Chondrocyte (in vitro differentiated cells): ENCODE results near the gene CALHM3. TPM values are rescaled to one million over a fixed set of nuclear protein-coding genes. Genes with fewer than 3 reads are reported as not detected.

Experiments used
- DNase-seq: peaks from one replicate; pipeline ENCODE4 v3.0.0; 2021; ENCODE audit warnings: mixed read lengths, low spot score
- H3K27ac Mint-ChIP-seq: one replicate; pipeline ENCODE4 v1.8.0; 2021; ENCODE audit warnings: mild to moderate bottlenecking, moderate library complexity, mixed read lengths; ENCODE audit not compliant: unreplicated experiment
- H3K27me3 Mint-ChIP-seq: 2 replicates; pipeline ENCODE4 v1.8.0; 2021; ENCODE audit warnings: low read depth, mixed read lengths
- H3K36me3 Mint-ChIP-seq: 2 replicates; pipeline ENCODE4 v1.8.0; 2021; ENCODE audit warnings: low read depth, mixed read lengths
- H3K4me1 Mint-ChIP-seq: 2 replicates; pipeline ENCODE4 v1.8.0; 2021; ENCODE audit warnings: low read depth, mild to moderate bottlenecking, mixed read lengths
- H3K4me3 Mint-ChIP-seq: one replicate; pipeline ENCODE4 v1.8.0; 2021; ENCODE audit warnings: mild to moderate bottlenecking, moderate library complexity, mixed read lengths; ENCODE audit not compliant: unreplicated experiment
- H3K9me3 Mint-ChIP-seq: 2 replicates; pipeline ENCODE4 v1.8.0; 2021; ENCODE audit warnings: low read depth, mixed read lengths
- CTCF ChIP-seq: fragments of 200-600 bp; sonication (generic); IDR thresholded peaks from 2 replicates; pipeline ENCODE4 v1.5.0; 2021; ENCODE audit warnings: antibody characterized with exemption, mild to moderate bottlenecking, moderate library complexity
- total RNA-seq: library from RNA; stranded (reverse); gene quantifications from 3 replicates; pipeline ENCODE4 v1.2.1, GENCODE V29; 2021

Gene CALHM3
- total RNA-seq, 1 donor from 2014 or later, result not detected

GRCh38 chr10:103512166-103512565, 33.1 kb upstream of the CALHM3 start:
- Mint-ChIP-seq H3K9me3 (no peaks in the 10 kb centered on the region), H3K4me3 (no peak overlapping the region), H3K4me1 (peaks cover 13% of the 10 kb centered on the region), H3K27me3 (peaks cover 43% of the 10 kb centered on the region), H3K36me3 (peaks cover 2% of the 10 kb centered on the region), H3K27ac (no peak overlapping the region)
- DNase-seq, result peak; percentile 46
- TF ChIP-seq CTCF, result no peak

- Mint-ChIP-seq H3K4me1 (peaks cover 13% of the 10 kb centered on the region), H3K4me3 (no peak overlapping the region), H3K36me3 (peaks cover 2% of the 10 kb centered on the region), H3K9me3 (no peaks in the 10 kb centered on the region), H3K27ac (no peak overlapping the region), H3K27me3 (peaks cover 51% of the 10 kb centered on the region)
- TF ChIP-seq CTCF, result no peak
- DNase-seq, result peak; percentile 50
Observed at GRCh38 chr10:103510791-103511752, 32.0 kb upstream of the CALHM3 start.

- Mint-ChIP-seq H3K36me3 (peaks cover 2% of the 10 kb centered on the region), H3K27me3 (peaks cover 53% of the 10 kb centered on the region), H3K9me3 (no peaks in the 10 kb centered on the region), H3K4me1 (peaks cover 7% of the 10 kb centered on the region), H3K4me3 (no peak overlapping the region), H3K27ac (no peak overlapping the region)
- TF ChIP-seq CTCF, result no peak
- peak; percentile 53 for DNase-seq
Observed at GRCh38 chr10:103510046-103510685, 31.1 kb upstream of the CALHM3 start.

- Mint-ChIP-seq H3K27me3 (peaks cover 53% of the 10 kb centered on the region), H3K4me1 (peaks cover 14% of the 10 kb centered on the region)
Observed at GRCh38 chr10:103507235-103508191, 28.5 kb upstream of the CALHM3 start.

More at GRCh38 chr10:103507235-103508191, 28.5 kb upstream of the CALHM3 start:
- Mint-ChIP-seq H3K36me3 (peaks cover 2% of the 10 kb centered on the region), H3K27ac (no peak overlapping the region), H3K9me3 (no peaks in the 10 kb centered on the region), H3K4me3 (no peak overlapping the region)
- peak; percentile 76 for DNase-seq
- TF ChIP-seq CTCF, result peak; percentile 25
